ENCODE results near the gene STAT2.

GRCh38 chr12:56350662-56351061, 9.2 kb downstream of the STAT2 start:
- TF ChIP-seq CTCF (optimal IDR thresholded peaks at IDR 0.05 in 1 of 3, IDR thresholded peaks at IDR 0.05 in 1 of 3, conservative IDR thresholded peaks at IDR 0.05 in 1 of 3; ENCODE audit: extremely low read depth in 1 of 3, insufficient read depth in 2 of 3, low read length in 3 of 3) (no peak), EZH2 (IDR thresholded peaks at IDR 0.05; ENCODE audit: low read length) (no peak)

Data from keratinocyte (primary cell).